GM18520 (cell line): ENCODE measurements around the gene BIRC2.

Experiments used
- ATAC-seq: cut with Tn5 transposase; IDR thresholded peaks from one replicate; pipeline ENCODE4 v1.9.1; 2021; ENCODE audit not compliant: unreplicated experiment

Gene BIRC2

GRCh38 chr11:102399189-102399588, 52.2 kb downstream of the BIRC2 start:
- ATAC-seq = no peak

- ATAC-seq = no peak
Observed at GRCh38 chr11:102400603-102401002, 53.6 kb downstream of the BIRC2 start.

GRCh38 chr11:102401905-102402304, 54.9 kb downstream of the BIRC2 start:
- no peak for ATAC-seq

GRCh38 chr11:102402548-102402947, 55.5 kb downstream of the BIRC2 start:
- ATAC-seq = no peak

- no peak for ATAC-seq
Observed at GRCh38 chr11:102405501-102405900, 58.5 kb downstream of the BIRC2 start.

- no peak for ATAC-seq
Observed at GRCh38 chr11:102406099-102406498, 59.1 kb downstream of the BIRC2 start.

- ATAC-seq = no peak
Observed at GRCh38 chr11:102407901-102408300, 60.9 kb downstream of the BIRC2 start.

- no peak for ATAC-seq
Observed at GRCh38 chr11:102408339-102408738, 61.3 kb downstream of the BIRC2 start.

- ATAC-seq = no peak
Observed at GRCh38 chr11:102410382-102410784, 63.4 kb downstream of the BIRC2 start.

- ATAC-seq = no peak
Observed at GRCh38 chr11:102411142-102411541, 64.1 kb downstream of the BIRC2 start.

GRCh38 chr11:102413497-102413896, 66.5 kb downstream of the BIRC2 start:
- no peak for ATAC-seq

- no peak for ATAC-seq
Observed at GRCh38 chr11:102414559-102414958, 67.5 kb downstream of the BIRC2 start.

- ATAC-seq = no peak
Observed at GRCh38 chr11:102415304-102415916, 68.4 kb downstream of the BIRC2 start.

GRCh38 chr11:102416976-102417375, 70.0 kb downstream of the BIRC2 start:
- ATAC-seq = no peak

GRCh38 chr11:102419181-102419580, 72.2 kb downstream of the BIRC2 start:
- ATAC-seq = no peak

GRCh38 chr11:102420547-102420946, 73.5 kb downstream of the BIRC2 start:
- peak; percentile 93 for ATAC-seq

GRCh38 chr11:102421261-102421660, 74.2 kb downstream of the BIRC2 start:
- no peak for ATAC-seq

GRCh38 chr11:102422817-102423712, 76.1 kb downstream of the BIRC2 start:
- no peak for ATAC-seq

GRCh38 chr11:102423936-102424335, 76.9 kb downstream of the BIRC2 start:
- no peak for ATAC-seq

- no peak for ATAC-seq
Observed at GRCh38 chr11:102426000-102426399, 79.0 kb downstream of the BIRC2 start.

GRCh38 chr11:102426570-102426969, 79.6 kb downstream of the BIRC2 start:
- no peak for ATAC-seq

- no peak for ATAC-seq
Observed at GRCh38 chr11:102427068-102427467, 80.1 kb downstream of the BIRC2 start.
